ENCODE results near the gene FTO. TPM values are rescaled to one million over a fixed set of nuclear protein-coding genes. Genes with fewer than 3 reads are reported as not detected.

The FTO gene
- polyA plus RNA-seq, 3 donors: 16.8 to 51.0 (median 37.7) TPM

GRCh38 chr16:54072237-54072636 lies 368.3 kb downstream of the FTO start:
- peaks cover 0 to 2% (median 0%) of the 10 kb centered on the region in 7 donors for H3K9me3 Mint-ChIP-seq
- H3K36me3 Mint-ChIP-seq: no peaks in the 10 kb centered on the region
- no peaks in the 10 kb centered on the region for H3K9me3 ChIP-seq (replicated peaks in 1 of 2; ENCODE audit: control insufficient read depth in 1 of 2, insufficient read depth in 1 of 2, low read length in 2 of 2)
- no peak overlapping the region for H3K4me2 ChIP-seq (replicated peaks; ENCODE audit: extremely low read depth, low read length, poor library complexity, severe bottlenecking)
- no peaks in the 10 kb centered on the region for H3K79me2 ChIP-seq (ENCODE audit: insufficient read depth, low read length)
- no peaks in the 10 kb centered on the region for H3K27me3 Mint-ChIP-seq (ENCODE audit: low read depth in 3 of 3)
- H3K9ac ChIP-seq (ENCODE audit: insufficient read depth, low read length, poor library complexity, severe bottlenecking): no peak overlapping the region
- H4K20me1 ChIP-seq (ENCODE audit: insufficient read depth, low read length): no peaks in the 10 kb centered on the region
- intact Hi-C loops (cut with micrococcal nuclease): no loop called here
- H3K4me3 Mint-ChIP-seq: no peak overlapping the region
- no peak overlapping the region for H2AFZ ChIP-seq (ENCODE audit: insufficient read depth, low read depth, low read length, poor library complexity, severe bottlenecking)
- DNase-seq: no peak
- peaks cover 2% of the 10 kb centered on the region for H3K4me1 Mint-ChIP-seq
- H3K27me3 ChIP-seq (ENCODE audit: control insufficient read depth in 2 of 2, insufficient read depth in 2 of 2, low read length in 2 of 2): no peaks in the 10 kb centered on the region
- no peak for TF ChIP-seq CTCF (IDR thresholded peaks at IDR 0.05)
- no peak overlapping the region for H3K27ac ChIP-seq (ENCODE audit: low read depth in 1 of 2, low read length in 2 of 2)
- no peaks in the 10 kb centered on the region for H3K36me3 ChIP-seq (replicated peaks in 1 of 2; ENCODE audit: control insufficient read depth in 1 of 2, insufficient read depth in 2 of 2, low read length in 2 of 2)
- 94% methylated on average over 5 of the region's 6 CpGs for WGBS (ENCODE audit: insufficient coverage)
- no peaks in the 10 kb centered on the region for H3K4me1 ChIP-seq (ENCODE audit: control insufficient read depth in 1 of 2, insufficient read depth in 2 of 2, low read length in 2 of 2)
- H3K27ac Mint-ChIP-seq: no peak overlapping the region
- H3K4me3 ChIP-seq (replicated peaks in 1 of 3; ENCODE audit: low read depth in 2 of 3, low read length in 3 of 3): no peak overlapping the region

- H3K36me3 ChIP-seq (replicated peaks in 1 of 2; ENCODE audit: control insufficient read depth in 1 of 2, insufficient read depth in 2 of 2, low read length in 2 of 2): no peaks in the 10 kb centered on the region
- H3K9ac ChIP-seq (ENCODE audit: insufficient read depth, low read length, poor library complexity, severe bottlenecking): no peak overlapping the region
- H3K27me3 Mint-ChIP-seq (ENCODE audit: low read depth in 3 of 3): peaks cover 0 to 2% (median 1%) of the 10 kb centered on the region in 3 donors
- no peak overlapping the region for H3K4me3 Mint-ChIP-seq
- H3K27ac Mint-ChIP-seq: no peak overlapping the region
- peaks cover 0 to 2% (median 0%) of the 10 kb centered on the region in 7 donors for H3K9me3 Mint-ChIP-seq
- H3K36me3 Mint-ChIP-seq: no peaks in the 10 kb centered on the region
- no peaks in the 10 kb centered on the region for H3K4me1 ChIP-seq (ENCODE audit: control insufficient read depth in 1 of 2, insufficient read depth in 2 of 2, low read length in 2 of 2)
- H3K79me2 ChIP-seq (ENCODE audit: insufficient read depth, low read length): no peaks in the 10 kb centered on the region
- WGBS (ENCODE audit: insufficient coverage): no CpG with 5 or more reads among the region's 3 CpGs
- no peak overlapping the region for H2AFZ ChIP-seq (ENCODE audit: insufficient read depth, low read depth, low read length, poor library complexity, severe bottlenecking)
- no peak for TF ChIP-seq CTCF (IDR thresholded peaks at IDR 0.05)
- intact Hi-C loops (cut with micrococcal nuclease): no loop called here
- DNase-seq: no peak
- no peak overlapping the region for H3K4me2 ChIP-seq (replicated peaks; ENCODE audit: extremely low read depth, low read length, poor library complexity, severe bottlenecking)
- H3K4me1 Mint-ChIP-seq: peaks cover 2% of the 10 kb centered on the region
- H3K27me3 ChIP-seq (ENCODE audit: control insufficient read depth in 2 of 2, insufficient read depth in 2 of 2, low read length in 2 of 2): no peaks in the 10 kb centered on the region
- H3K9me3 ChIP-seq (replicated peaks in 1 of 2; ENCODE audit: control insufficient read depth in 1 of 2, insufficient read depth in 1 of 2, low read length in 2 of 2): no peaks in the 10 kb centered on the region
- H3K4me3 ChIP-seq (replicated peaks in 1 of 3; ENCODE audit: low read depth in 2 of 3, low read length in 3 of 3): no peak overlapping the region
- no peak overlapping the region for H3K27ac ChIP-seq (ENCODE audit: low read depth in 1 of 2, low read length in 2 of 2)
- no peaks in the 10 kb centered on the region for H4K20me1 ChIP-seq (ENCODE audit: insufficient read depth, low read length)
Measured at GRCh38 chr16:54073356-54073755, 369.4 kb downstream of the FTO start.

All from CD14-positive monocyte (primary cell).